Head of caudate nucleus (tissue), 42 donors: ENCODE measurements around the gene GOLGA6A.
A peak's percentile ranks its signal among the peaks of the same experiment; 100 is the strongest.
"Not testable (repeated sequence)": the region's sequence is repeated elsewhere in the genome, so short reads cannot be mapped to it uniquely, and the experiment has no call there.

ENCODE experiments used
- DNase-seq, 42 donors: peaks; one replicate each; pipeline versions ENCODE4 v3.0.0 to v3.0.0-alpha.2; 2020 to 2021; ENCODE audit warnings: mixed read lengths in 7 of 42
- intact Hi-C: fragments of 100-400 bp; cut with DNase I; formaldehyde crosslinking; loops from one replicate; pipeline ENCODE4 v1.15.0; 2022

GOLGA6A gene

DNA sequence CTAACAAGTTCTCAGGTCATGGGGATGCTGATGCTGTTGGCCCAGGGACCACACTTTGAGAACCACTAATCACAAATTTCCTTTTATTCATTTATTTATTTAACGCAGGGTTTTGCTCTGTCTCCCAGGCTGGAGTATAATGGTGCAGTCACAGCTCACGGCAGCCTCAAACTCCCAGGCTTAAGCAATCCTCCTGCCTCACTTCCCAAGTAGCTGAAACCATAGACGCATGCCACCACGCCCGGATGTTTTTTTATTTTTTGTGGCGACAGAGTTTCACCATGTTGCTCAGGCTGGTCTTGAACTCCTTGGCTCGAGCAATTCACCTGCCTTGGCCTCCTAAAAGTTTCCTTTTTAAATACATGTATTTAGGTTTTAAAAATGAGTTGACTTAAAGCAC, 27.4 kb upstream of the GOLGA6A start:
- intact Hi-C loops = no loop called here
- no peak for DNase-seq

DNA sequence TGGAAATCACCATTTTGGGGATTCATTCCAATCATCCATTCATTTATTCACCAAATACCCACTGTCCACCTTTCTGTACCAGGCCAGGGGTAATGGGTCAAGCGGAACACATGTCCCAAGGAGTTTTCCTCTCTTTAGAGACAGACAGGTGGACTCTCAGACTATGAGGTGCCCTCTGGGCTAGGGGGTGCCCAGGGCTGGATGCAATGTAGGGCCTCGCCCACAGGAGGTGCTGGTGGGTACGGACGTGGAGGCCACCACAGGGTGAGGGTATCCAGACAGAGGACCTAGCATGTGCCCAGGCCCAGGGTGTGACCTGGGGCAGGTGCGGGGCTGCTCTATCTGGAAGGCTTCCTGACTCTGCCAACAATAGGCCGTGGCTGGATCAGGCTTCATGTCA, 26.3 kb upstream of the GOLGA6A start:
- DNase-seq, intact Hi-C loops: not testable (repeated sequence)

DNA sequence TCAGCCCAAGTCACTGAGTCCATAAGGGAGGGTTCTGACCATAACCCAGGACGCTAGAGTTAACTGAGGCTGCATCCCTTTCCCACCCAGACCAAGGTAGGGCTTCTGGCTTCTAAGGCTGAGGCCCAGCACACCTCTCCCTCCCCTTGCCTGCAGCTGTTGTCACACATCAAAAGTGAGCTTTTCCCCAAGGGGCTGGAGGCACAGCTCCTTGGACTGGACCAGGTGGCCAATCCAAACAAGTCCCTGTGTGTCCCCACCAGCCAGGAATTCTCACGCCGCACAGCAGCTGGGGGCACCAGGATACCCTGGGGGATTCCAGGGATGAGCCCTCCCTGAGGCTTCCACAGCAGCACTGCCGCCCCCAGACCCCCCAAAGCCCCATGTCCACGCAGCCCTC, 25.8 kb upstream of the GOLGA6A start:
- intact Hi-C loops = no loop called here

DNA sequence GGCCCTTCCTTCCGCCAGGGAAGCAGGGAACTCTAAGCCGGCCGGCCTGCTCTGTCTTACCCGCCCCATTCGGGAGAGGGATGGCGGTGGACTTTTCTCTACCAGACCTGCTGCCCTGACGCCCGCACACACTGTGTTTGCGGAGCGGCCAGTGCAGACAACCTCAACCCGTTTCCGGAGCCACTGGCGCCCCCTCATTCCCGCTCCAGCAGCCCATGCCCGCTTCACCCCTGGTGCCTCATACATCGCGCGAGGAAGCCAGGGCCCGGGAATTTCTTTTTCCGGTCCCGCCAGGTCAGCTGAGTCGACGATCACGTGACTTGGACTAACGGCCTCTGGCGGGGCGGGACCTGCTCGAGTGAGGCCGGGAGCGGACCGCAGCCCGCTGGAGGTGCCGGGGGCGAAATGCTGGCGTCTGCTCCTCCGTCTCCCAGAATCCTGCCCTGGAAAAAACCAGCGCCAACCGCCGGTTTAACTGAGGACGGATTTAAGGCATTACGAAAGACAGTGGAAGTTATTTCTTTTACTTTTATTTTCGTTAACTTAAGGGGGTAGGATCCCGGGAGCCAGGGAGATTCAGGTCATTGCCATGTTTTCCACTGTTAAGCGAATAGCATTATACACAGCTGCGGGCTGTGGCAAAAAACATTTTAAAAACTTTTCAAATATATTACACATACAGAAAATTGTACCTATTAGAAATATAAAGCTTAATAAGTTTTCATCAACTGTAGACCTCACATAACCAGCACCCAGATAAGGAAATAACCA, 17.8 kb upstream of the GOLGA6A start:
- peak; percentile 70 to 97 (median 92) for DNase-seq
- intact Hi-C loops = not testable (repeated sequence)

More for the DNA sequence above, 25.8 kb upstream of the GOLGA6A start:
- no peak for DNase-seq

DNA sequence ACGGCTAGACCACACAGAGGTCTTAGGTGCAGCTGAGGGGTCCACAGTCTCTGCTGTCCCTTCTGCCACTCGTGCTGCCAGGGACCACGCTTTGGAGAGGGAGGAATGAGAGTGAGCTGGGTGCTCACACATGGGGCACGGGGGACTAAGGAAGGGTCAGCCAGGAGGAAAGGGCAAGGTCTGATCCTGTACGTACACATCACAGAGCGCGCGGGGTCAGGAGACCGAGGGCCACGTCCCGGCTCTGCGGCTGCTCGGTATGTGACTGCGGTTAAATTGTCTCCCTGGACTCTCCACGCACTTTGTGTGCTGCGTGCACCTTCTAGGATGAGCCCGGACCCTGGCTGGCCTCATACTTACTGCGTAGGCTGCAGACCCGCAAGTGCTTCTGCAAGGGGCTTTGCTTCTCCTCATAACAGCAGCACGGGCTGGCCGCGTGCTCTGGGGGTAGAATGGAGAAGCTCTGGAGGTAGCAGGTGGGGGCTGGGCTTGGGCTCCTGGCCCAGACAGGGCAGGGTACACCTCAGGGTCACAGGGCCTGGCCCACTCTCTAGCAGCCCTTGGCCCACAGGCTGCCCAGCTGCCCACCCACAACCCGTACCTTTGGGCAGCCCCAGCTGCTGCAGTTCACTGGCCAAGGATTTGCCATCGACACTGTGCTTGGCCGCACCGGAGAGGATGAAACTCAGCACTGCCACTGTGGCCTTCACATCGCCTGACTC, 14.6 kb upstream of the GOLGA6A start:
- intact Hi-C loops, DNase-seq: not testable (repeated sequence)

DNA sequence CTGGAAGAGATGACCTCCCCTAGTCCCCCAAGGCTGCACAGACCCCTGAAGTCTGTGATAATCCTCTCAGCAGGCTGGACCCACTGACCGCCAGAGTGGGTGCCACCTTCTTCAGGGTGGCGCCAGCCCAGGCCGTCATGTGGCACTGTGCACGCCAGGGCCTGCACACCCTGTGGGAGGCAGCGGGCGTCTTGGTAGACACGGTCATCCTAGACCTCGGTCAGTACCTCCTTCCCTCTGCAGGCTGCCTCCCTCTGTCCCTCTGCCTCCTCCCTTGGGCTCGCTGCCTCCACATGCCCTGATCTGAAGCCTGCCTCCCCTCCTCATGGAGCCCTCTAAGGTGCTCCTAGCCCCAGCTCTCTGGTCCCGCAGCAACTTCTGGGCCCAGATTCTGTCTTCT, 13.3 kb upstream of the GOLGA6A start:
- DNase-seq, intact Hi-C loops: not testable (repeated sequence)

DNA sequence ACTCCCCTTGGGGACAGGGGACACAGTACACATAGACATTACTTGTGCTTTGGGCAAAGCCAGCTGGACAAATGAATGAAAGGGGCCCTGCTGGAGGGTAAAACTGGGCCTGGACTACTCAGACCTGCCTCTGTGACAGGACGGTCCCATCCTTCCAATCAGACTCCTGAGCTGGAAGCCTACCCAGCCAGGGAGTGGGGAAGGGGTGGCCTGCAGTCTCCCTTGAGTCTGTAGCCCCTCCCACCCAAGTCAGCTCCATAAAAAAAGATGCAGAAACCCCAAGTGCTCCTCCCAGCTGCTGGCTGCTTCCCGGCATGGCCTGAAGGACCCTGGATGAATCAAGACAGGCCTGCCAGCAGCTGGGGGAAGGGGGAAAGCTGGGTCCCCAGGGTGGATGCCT, 12.2 kb upstream of the GOLGA6A start:
- DNase-seq, intact Hi-C loops: not testable (repeated sequence)

DNA sequence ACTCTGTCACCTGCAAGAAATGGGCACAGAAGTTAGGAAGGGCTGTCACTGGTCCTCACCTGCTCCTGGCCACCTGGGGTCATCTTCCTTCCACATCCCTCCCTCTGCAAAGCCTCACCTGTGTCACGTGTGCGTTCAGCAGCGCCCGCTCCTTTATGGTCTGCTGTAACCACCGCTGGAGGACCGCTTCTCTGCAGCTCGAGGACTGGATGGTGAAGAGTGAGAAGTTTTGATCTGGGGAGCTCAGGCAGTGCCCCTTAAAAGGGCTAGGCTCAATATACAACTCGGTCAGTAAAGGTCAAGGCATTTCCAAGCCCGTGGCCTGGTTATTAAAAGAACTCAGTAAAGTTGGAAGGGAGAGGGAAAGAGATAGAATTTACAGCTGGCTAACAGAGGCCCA, 6.6 kb downstream of the GOLGA6A start:
- intact Hi-C loops, DNase-seq: not testable (repeated sequence)

DNA sequence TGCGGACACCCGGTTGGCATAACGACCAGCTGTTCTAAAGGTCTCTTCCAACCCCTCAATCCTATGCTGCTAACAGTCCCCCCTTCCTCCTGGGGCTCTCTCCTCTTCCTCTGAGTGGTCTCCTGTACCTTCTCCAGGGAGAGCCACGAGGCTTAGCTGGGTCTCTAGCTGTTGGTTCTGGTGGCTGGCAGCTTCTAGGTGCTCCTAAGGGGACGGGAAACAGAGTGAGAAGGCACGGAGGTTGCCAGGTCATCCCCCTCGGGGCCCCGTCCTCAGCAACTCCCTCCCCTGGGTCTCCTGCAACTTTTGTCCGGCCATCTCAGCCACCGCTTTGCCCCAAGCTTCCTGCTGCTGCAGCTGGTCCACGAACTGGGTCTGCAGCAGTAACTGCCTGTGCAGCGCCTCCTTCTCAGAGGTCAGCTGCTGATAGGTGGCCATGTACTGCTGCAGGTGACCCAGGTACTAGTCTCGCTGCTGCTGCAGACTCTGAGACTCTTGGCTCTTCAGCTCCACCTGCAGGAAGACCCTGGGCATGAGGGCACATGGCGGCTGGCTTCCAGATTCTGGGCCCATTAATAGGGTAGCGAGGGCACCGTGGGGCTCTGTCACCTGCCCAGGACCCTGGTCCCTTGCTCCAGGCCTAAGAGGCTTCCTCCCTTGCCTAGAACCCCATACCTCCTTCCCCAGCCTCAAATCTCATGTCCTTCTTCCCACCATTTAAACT, 9.6 kb downstream of the GOLGA6A start:
- intact Hi-C loops = not testable (repeated sequence)
- peak in 4 of 42 donors; percentile 13 to 42 (median 22) for DNase-seq

DNA sequence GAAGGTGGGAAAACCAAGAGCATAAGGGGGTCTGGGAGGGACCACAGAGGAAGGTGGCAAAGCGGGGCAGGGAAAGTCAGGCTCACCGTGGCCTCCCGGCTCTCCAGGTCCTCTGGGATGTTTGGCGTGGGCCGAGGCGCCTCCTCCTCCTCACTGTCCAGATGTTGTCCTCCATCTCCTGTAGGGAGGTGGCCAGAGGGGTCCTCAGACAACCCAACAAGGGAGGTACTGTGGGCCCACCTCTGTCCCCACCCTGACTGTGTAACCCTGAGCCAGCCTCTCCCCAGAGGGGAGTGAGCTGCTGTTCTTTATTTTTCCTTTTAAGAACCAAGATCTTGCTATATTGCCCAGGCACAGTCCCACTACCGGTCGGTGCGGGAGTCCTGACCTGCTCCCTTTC, 10.2 kb downstream of the GOLGA6A start:
- intact Hi-C loops = not testable (repeated sequence)
- peak in 1 of 42 donors; percentile 3 for DNase-seq

DNA sequence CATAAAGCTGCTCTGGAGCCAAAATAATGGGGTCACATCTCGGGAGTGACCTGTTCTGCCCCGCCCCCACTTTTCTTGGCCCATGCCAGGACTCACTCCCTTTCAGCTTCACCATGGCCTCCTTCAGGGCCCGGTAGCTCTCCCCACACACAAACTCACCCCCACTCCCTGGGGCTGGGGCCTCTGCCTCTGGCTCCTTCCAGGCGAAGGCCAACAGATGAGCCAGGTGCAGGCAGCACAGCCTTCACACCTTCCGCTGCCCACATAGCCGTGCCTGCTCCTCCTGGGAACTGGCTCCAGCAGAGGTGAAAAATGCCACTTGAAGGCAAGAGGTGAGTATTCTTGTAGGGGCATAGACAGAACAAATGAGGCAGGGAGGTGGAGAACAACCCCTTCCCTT, 10.7 kb downstream of the GOLGA6A start:
- intact Hi-C loops = not testable (repeated sequence)
- peak in 1 of 42 donors; percentile 5 for DNase-seq

DNA sequence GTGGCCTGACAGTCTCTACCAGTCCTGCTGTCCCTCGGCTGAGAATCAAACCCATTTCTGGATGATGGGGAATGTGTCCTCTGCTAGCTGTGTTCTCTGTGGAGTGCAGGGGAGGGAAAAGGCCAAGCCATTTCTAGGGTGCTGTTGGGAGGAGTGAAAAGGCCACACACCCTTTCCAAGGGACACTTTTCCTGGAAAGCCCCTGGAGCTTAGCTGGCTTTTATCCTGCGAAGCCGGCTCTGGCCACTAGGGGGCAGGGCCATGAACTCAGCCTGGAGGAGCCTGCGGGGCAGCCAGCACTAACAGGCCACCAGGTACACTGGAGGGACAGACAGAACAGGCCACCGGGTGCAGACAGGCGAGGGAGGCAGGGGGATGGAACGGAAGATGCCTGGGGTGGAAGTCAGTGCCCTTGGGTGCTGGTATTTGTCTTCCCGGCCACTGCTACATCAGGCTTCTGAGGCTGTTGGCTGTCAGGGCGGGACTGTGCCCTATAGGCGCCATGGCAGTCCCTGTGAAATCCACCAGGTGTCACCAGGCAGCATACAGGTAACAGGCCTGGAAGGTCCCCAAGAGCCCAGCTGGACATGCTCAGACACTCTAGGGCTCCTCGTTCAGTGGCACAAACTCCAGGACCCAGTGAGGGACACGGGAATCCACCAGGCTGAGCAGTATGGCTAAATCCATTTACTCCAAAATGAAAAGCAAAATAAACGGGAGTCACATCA, 16.5 kb downstream of the GOLGA6A start:
- intact Hi-C loops = not testable (repeated sequence)

DNA sequence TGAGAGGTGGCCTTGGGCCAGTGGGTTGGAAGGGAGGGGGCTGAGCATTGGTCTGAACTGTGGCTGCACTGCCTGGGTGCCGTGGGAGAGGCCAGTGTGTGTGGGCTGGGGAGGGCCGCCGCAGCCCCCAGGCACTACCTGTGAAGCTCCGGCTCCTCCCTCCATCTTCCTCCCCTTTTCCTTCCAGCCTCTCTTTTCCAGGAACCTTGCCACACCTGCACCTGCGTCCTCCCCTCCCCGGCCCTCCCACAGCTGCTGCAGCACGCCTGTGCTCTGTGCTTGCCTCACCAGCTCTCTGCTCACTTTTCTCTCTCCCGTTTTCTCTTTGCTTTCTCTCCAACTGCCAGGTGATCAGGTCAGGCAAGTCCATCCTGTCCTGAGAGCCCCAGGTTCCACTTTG, 17.5 kb downstream of the GOLGA6A start:
- intact Hi-C loops = not testable (repeated sequence)
- DNase-seq = peak in 4 of 42 donors; percentile 10 to 20 (median 19)

More for the DNA sequence above, 16.5 kb downstream of the GOLGA6A start:
- DNase-seq = peak in 34 of 42 donors; percentile 15 to 78 (median 46)

DNA sequence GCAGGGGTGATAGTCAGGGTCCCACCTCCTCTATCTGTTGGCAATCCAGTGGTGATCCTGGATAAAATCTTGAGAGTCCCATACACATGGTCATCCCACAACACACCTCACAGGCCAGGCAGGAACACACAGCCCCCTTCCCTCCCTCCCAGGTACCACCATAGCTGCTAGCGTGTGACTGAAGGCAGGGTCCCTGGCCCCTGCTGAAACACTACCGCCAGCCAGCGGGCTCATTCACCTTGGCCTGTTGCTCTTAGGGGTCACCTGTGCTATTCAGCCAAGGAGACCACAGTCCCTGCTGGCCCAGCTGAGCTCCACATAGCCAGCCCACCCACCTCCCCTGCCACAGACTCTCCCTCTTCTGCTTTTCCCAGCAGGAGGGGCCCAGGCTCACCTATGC, 18.2 kb downstream of the GOLGA6A start:
- intact Hi-C loops = not testable (repeated sequence)
- peak in 2 of 42 donors; percentile 4 to 9 for DNase-seq

DNA sequence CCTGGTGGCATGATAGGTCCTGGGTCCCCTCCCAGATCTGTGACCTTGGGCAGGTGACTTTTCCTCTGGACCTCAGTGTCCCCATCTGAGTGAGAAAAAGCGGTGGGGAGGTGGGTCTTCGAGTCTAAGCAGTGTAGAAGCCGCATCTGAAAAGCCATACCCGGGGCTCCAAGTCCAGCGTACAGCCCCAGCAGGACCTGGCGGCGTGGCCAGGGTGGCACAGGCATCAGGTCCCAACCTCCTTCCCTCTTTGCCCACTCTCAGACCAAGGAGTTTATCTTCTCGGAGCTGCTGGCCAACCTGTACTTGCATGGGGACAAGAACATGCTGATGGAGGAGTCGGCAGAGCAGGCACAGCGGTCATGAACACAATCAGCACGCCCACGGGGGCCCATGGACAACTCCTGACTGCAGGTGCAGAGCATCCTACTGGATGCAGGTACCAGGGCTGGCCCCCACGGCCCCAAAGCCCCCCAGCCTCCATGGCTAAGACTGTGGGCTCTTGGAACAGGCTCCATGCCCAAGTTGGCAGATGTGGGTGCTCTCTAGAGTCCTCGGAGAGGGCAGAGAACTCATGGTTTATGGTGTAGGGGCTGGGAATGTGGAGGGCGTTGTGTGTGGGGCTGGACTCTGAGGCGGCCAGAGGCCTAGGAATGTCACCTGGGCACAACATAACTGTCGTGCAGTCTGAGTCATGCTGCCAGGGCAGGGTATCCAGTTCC, 18.8 kb downstream of the GOLGA6A start:
- peak in 1 of 42 donors; percentile 6 for DNase-seq
- intact Hi-C loops = not testable (repeated sequence)

DNA sequence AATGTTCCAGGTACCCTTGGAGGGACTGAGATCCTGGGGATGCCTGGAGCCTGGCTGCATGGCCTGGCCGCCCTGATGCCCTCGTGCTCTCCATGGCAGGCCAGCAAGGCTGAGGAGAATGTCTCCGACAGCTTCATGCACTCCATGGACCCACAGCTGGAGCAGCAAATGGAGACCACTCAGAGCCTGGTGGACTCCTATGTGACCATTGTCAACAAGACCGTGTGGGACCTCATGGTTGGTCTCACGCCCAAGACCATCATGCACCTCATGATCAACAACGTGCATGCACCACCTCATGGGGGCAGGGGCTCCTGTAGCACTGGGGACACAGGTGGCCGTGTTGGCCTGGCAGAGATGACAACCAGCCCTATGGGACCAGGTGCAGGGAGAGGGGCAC, 19.7 kb downstream of the GOLGA6A start:
- DNase-seq = peak in 4 of 42 donors; percentile 17 to 31 (median 24)
- intact Hi-C loops = no loop called here

DNA sequence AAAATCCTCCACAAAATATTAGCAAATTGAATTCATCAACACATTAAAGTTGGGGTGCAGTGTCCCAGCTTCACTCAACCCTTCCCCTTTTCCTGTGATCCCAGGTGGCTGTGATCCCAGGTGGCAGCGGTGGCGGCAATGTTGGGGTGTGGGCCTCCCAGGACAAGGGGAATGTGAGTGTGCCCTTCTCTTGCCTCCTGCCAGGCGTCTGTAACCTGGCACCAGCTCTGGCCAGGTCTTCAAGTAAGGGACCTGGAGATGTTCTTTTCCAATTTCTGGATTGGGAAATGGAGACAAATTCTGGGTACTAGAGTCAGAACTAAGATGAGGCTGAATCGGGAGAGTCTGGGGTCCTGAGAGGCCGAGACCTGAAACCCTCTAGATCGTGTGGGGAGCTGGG, 20.1 kb downstream of the GOLGA6A start:
- intact Hi-C loops = no loop called here
- DNase-seq = peak in 1 of 42 donors; percentile 31

DNA sequence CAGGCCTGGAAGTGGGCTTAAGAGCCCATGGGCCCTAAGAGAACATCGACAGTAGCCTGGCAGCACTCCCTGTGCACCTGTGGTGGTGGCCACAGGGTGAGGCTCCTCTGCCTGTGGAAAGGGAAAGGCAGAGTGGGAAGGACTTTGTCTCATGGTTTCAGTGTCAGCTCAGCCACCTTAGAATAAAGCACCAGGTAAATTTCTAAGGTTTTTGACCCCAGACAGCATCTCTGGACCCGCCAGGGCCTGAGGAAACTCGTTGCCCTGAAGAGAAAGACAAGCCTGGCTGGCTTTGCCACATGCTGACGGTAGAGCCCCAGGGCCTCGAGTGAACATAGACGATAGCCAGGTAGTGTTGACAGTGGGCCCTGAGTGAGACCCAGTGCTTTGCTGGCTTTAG, 22.1 kb downstream of the GOLGA6A start:
- peak in 1 of 42 donors; percentile 10 for DNase-seq
- intact Hi-C loops = no loop called here
